GM23338 (cell line): Measurements from ENCODE around the gene SH3RF2. TPM values are rescaled to one million over a fixed set of nuclear protein-coding genes. Genes with fewer than 3 reads are reported as not detected.

ENCODE experiments used
- ATAC-seq: fragments of 200-7000 bp; cut with Tn5 transposase; 3 replicates; pipeline ENCODE4 v1.9.1; 2020
- DNase-seq: peaks from one replicate; pipeline ENCODE4 v3.0.0-alpha.2; 2015; ENCODE audit warnings: low spot score
- H2AFZ ChIP-seq: fragments of 200-600 bp; sonication (generic); 2 replicates; pipeline ENCODE4 v1.8.0; 2016; ENCODE audit warnings: antibody characterized with exemption, mild to moderate bottlenecking, moderate library complexity
- H3F3A ChIP-seq: fragments of 200-600 bp; sonication (generic); replicated peaks from 2 replicates; pipeline ENCODE4 v1.8.0; 2017; ENCODE audit warnings: antibody characterized with exemption, mixed run types, low read depth
- H3K27ac ChIP-seq: fragments of 200-600 bp; sonication (generic); 2 replicates; pipeline ENCODE4 v1.6.1; 2016; ENCODE audit warnings: low read depth
- H3K27me3 ChIP-seq: fragments of 200-600 bp; sonication (generic); 2 replicates; pipeline ENCODE4 v1.8.0; 2016; ENCODE audit warnings: mild to moderate bottlenecking, mixed run types, moderate library complexity; ENCODE audit not compliant: insufficient read depth
- H3K36me3 ChIP-seq: fragments of 200-600 bp; sonication (generic); 2 replicates; pipeline ENCODE4 v1.8.0; 2016; ENCODE audit warnings: mild to moderate bottlenecking; ENCODE audit not compliant: insufficient read depth
- H3K4me1 ChIP-seq: fragments of 200-600 bp; sonication (generic); 2 replicates; pipeline ENCODE4 v1.8.0; 2016; ENCODE audit warnings: mild to moderate bottlenecking, moderate library complexity; ENCODE audit not compliant: insufficient read depth
- H3K4me2 ChIP-seq: fragments of 200-600 bp; sonication (generic); 2 replicates; pipeline ENCODE4 v1.7.1; 2017; ENCODE audit warnings: mixed run types
- H3K4me3 ChIP-seq: fragments of 200-600 bp; sonication (generic); 2 replicates; pipeline ENCODE4 v1.6.1; 2016; ENCODE audit warnings: mixed run types
- H3K79me2 ChIP-seq: fragments of 200-600 bp; sonication (generic); replicated peaks from 2 replicates; pipeline ENCODE4 v1.8.0; 2017; ENCODE audit warnings: mild to moderate bottlenecking; ENCODE audit not compliant: insufficient read depth
- H3K9me2 ChIP-seq: fragments of 200-600 bp; sonication (generic); 2 replicates; pipeline ENCODE4 v1.8.0; 2017; ENCODE audit not compliant: insufficient read depth
- H4K20me1 ChIP-seq: fragments of 200-600 bp; sonication (generic); replicated peaks from 2 replicates; pipeline ENCODE4 v1.8.0; 2017; ENCODE audit warnings: mild to moderate bottlenecking; ENCODE audit not compliant: insufficient read depth
- H3K27ac Mint-ChIP-seq: 2 replicates; pipeline ENCODE4 v1.8.0; 2020; ENCODE audit warnings: inconsistent platforms, mild to moderate bottlenecking, moderate library complexity, mixed read lengths
- H3K27me3 Mint-ChIP-seq: 3 replicates; pipeline ENCODE4 v1.8.0; 2022; ENCODE audit warnings: low read depth, mild to moderate bottlenecking, moderate library complexity, mixed read lengths, inconsistent platforms; ENCODE audit not compliant: insufficient read depth, poor library complexity
- H3K36me3 Mint-ChIP-seq: 3 replicates; pipeline ENCODE4 v1.8.0; 2021; ENCODE audit warnings: low read depth, mild to moderate bottlenecking, inconsistent platforms, moderate library complexity, mixed read lengths
- H3K4me1 Mint-ChIP-seq: 3 replicates; pipeline ENCODE4 v1.8.0; 2020; ENCODE audit warnings: mild to moderate bottlenecking, inconsistent platforms, mixed read lengths
- H3K4me3 Mint-ChIP-seq: 3 replicates; pipeline ENCODE4 v1.8.0; 2021; ENCODE audit warnings: moderate library complexity, mild to moderate bottlenecking, inconsistent platforms, mixed read lengths
- H3K9me3 Mint-ChIP-seq: 3 replicates; pipeline ENCODE4 v1.8.0; 2020; ENCODE audit warnings: moderate library complexity, mild to moderate bottlenecking, inconsistent platforms, mixed read lengths
- CREB1 ChIP-seq: fragments of 250-450 bp; sonication (Bioruptor Pico); IDR thresholded peaks from 2 replicates; pipeline ENCODE4 v1.5.0; 2020; ENCODE audit warnings: low read depth, mild to moderate bottlenecking, moderate library complexity
- EZH2phosphoT487 ChIP-seq: fragments of 200-600 bp; sonication (generic); IDR thresholded peaks from one replicate; pipeline ENCODE4 v1.8.1; 2018; ENCODE audit warnings: antibody characterized with exemption; ENCODE audit not compliant: unreplicated experiment
- JUNB ChIP-seq: IDR thresholded peaks from one replicate; pipeline ENCODE4 v1.6.1; 2016; ENCODE audit warnings: antibody characterized with exemption; ENCODE audit not compliant: unreplicated experiment
- REST ChIP-seq: IDR thresholded peaks from one replicate; pipeline ENCODE4 v1.6.1; 2018; ENCODE audit warnings: antibody characterized with exemption; ENCODE audit not compliant: unreplicated experiment
- ZNF331 ChIP-seq: fragments of 250-450 bp; sonication (Bioruptor Pico); IDR thresholded peaks from 2 replicates; pipeline ENCODE4 v1.5.0; 2020; ENCODE audit warnings: low read depth, mild to moderate bottlenecking, moderate library complexity
- polyA plus RNA-seq: library from polyadenylated mRNA; unstranded; fragments of >200 nt; fragmentation: Nextera tagmentation; extraction: Ambion mirVana; gene quantifications from 2 replicates; pipeline ENCODE4 v1.2.1, GENCODE V29; 2016
- total RNA-seq: library from RNA; depleted of rRNA; stranded (reverse); fragments of >200 nt; shearing (Covaris generic); gene quantifications from 2 replicates; pipeline ENCODE4 v1.2.3, GENCODE V29; 2014
- TF ChIP-seq, protein P1 (sequence below), 2 experiments: fragments of 200-600 bp in 1 of 2; sonication (generic) in 1 of 2; conservative IDR thresholded peaks; 2 replicates each; pipeline versions ENCODE4 v1.5.1 to v1.6.1; 2016 to 2017; ENCODE audit warnings: antibody characterized with exemption in 2 of 2, low read depth in 2 of 2, mild to moderate bottlenecking in 2 of 2, moderate library complexity in 1 of 2
- TF ChIP-seq, protein P2 (sequence below): fragments of 250-450 bp; sonication (Bioruptor Pico); IDR thresholded peaks from 2 replicates; pipeline ENCODE4 v1.5.0; 2020; ENCODE audit warnings: mild to moderate bottlenecking, moderate library complexity

SH3RF2 gene
- total and polyA plus RNA-seq, 2 experiments from 2014 or later, result 1.7 to 2.4 TPM

- no peak for TF ChIP-seq EZH2phosphoT487
- TF ChIP-seq, protein P1, sequence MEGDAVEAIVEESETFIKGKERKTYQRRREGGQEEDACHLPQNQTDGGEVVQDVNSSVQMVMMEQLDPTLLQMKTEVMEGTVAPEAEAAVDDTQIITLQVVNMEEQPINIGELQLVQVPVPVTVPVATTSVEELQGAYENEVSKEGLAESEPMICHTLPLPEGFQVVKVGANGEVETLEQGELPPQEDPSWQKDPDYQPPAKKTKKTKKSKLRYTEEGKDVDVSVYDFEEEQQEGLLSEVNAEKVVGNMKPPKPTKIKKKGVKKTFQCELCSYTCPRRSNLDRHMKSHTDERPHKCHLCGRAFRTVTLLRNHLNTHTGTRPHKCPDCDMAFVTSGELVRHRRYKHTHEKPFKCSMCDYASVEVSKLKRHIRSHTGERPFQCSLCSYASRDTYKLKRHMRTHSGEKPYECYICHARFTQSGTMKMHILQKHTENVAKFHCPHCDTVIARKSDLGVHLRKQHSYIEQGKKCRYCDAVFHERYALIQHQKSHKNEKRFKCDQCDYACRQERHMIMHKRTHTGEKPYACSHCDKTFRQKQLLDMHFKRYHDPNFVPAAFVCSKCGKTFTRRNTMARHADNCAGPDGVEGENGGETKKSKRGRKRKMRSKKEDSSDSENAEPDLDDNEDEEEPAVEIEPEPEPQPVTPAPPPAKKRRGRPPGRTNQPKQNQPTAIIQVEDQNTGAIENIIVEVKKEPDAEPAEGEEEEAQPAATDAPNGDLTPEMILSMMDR (conservative IDR thresholded peaks at IDR 0.05; ENCODE audit: low read depth in 2 of 2), result no peak
- TF ChIP-seq ZNF331 (CRISPR knock-in tag), result no peak
Observed at GRCh38 chr5:145987856-145988255, 51.5 kb downstream of the SH3RF2 start (continued).

DNA sequence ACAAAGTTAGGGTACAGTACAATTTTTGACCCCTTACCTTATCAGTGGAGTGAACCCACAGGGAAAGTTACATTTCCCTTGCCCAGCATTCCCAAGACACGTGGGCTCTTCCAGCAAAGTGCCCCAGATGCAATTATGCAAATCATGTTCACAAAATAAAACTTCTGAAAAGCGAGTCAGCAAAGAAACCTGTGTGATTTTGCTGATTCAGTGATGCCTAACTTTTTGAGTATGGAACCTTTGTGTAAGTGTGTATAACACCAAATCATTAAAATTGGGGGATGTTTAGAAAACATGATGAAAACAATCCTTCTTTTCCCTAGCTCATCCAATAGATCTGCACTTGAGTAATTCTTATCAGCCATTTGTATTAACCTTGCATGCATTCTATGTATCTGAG is 52.6 kb downstream of the SH3RF2 start:
- Mint-ChIP-seq H3K4me1 (no peaks in the 10 kb centered on the region), H3K9me3 (peaks cover 22% of the 10 kb centered on the region), H3K27ac (no peak overlapping the region), H3K4me3 (no peak overlapping the region), H3K36me3 (peaks cover 15% of the 10 kb centered on the region), H3K27me3 (peaks cover 4% of the 10 kb centered on the region)
- Histone ChIP-seq H4K20me1 (no peaks in the 10 kb centered on the region), H3K36me3 (0 out of 2 replicates have a peak, but pooled peaks cover 3% of the 10 kb centered on the region), H3K27me3 (no peaks in the 10 kb centered on the region), H3K4me3 (no peak overlapping the region), H3F3A (no peaks in the 10 kb centered on the region), H3K27ac (no peak overlapping the region), H3K4me2 (no peak overlapping the region), H3K9me2 (no peaks in the 10 kb centered on the region), H3K79me2 (no peaks in the 10 kb centered on the region), H2AFZ (0 out of 2 replicates have a peak overlapping the region, but pooled peaks have one; percentile 43), H3K4me1 (no peaks in the 10 kb centered on the region)
- TF ChIP-seq CREB1 (CRISPR knock-in tag) (no peak), EZH2phosphoT487 (no peak), JUNB (no peak), REST (no peak)
- TF ChIP-seq, protein P2, sequence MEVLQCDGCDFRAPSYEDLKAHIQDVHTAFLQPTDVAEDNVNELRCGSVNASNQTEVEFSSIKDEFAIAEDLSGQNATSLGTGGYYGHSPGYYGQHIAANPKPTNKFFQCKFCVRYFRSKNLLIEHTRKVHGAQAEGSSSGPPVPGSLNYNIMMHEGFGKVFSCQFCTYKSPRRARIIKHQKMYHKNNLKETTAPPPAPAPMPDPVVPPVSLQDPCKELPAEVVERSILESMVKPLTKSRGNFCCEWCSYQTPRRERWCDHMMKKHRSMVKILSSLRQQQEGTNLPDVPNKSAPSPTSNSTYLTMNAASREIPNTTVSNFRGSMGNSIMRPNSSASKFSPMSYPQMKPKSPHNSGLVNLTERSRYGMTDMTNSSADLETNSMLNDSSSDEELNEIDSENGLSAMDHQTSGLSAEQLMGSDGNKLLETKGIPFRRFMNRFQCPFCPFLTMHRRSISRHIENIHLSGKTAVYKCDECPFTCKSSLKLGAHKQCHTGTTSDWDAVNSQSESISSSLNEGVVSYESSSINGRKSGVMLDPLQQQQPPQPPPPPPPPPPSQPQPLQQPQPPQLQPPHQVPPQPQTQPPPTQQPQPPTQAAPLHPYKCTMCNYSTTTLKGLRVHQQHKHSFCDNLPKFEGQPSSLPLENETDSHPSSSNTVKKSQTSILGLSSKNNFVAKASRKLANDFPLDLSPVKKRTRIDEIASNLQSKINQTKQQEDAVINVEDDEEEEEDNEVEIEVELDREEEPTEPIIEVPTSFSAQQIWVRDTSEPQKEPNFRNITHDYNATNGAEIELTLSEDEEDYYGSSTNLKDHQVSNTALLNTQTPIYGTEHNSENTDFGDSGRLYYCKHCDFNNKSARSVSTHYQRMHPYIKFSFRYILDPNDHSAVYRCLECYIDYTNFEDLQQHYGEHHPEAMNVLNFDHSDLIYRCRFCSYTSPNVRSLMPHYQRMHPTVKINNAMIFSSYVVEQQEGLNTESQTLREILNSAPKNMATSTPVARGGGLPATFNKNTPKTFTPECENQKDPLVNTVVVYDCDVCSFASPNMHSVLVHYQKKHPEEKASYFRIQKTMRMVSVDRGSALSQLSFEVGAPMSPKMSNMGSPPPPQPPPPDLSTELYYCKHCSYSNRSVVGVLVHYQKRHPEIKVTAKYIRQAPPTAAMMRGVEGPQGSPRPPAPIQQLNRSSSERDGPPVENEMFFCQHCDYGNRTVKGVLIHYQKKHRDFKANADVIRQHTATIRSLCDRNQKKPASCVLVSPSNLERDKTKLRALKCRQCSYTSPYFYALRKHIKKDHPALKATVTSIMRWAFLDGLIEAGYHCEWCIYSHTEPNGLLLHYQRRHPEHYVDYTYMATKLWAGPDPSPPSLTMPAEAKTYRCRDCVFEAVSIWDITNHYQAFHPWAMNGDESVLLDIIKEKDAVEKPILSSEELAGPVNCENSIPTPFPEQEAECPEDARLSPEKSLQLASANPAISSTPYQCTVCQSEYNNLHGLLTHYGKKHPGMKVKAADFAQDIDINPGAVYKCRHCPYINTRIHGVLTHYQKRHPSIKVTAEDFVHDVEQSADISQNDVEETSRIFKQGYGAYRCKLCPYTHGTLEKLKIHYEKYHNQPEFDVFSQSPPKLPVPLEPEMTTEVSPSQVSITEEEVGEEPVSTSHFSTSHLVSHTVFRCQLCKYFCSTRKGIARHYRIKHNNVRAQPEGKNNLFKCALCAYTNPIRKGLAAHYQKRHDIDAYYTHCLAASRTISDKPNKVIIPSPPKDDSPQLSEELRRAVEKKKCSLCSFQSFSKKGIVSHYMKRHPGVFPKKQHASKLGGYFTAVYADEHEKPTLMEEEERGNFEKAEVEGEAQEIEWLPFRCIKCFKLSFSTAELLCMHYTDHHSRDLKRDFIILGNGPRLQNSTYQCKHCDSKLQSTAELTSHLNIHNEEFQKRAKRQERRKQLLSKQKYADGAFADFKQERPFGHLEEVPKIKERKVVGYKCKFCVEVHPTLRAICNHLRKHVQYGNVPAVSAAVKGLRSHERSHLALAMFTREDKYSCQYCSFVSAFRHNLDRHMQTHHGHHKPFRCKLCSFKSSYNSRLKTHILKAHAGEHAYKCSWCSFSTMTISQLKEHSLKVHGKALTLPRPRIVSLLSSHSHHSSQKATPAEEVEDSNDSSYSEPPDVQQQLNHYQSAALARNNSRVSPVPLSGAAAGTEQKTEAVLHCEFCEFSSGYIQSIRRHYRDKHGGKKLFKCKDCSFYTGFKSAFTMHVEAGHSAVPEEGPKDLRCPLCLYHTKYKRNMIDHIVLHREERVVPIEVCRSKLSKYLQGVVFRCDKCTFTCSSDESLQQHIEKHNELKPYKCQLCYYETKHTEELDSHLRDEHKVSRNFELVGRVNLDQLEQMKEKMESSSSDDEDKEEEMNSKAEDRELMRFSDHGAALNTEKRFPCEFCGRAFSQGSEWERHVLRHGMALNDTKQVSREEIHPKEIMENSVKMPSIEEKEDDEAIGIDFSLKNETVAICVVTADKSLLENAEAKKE (CRISPR knock-in tag), result no peak
- DNase-seq, result no peak
- no peak for ATAC-seq
